ENCODE measurements around the gene TMEM132D.

The TMEM132D gene

GRCh38 chr12:129231491-129231890, 672.3 kb downstream of the TMEM132D start:
- Histone ChIP-seq H3K4me1 (ENCODE audit: control insufficient read depth, insufficient read depth, low read length) (no peaks in the 10 kb centered on the region), H3K27ac (ENCODE audit: low read length) (no peak overlapping the region), H3K9me3 (ENCODE audit: control insufficient read depth in 2 of 2, low read length in 2 of 2) (peaks cover 0 to 2% of the 10 kb centered on the region in 2 donors), H3K4me3 (ENCODE audit: low read length in 2 of 2) (no peak overlapping the region), H3K36me3 (ENCODE audit: control insufficient read depth in 2 of 2, insufficient read depth in 2 of 2, low read length in 2 of 2) (no peaks in the 10 kb centered on the region), H3K9ac (ENCODE audit: low read length in 2 of 2) (no peak overlapping the region), H3K27me3 (ENCODE audit: control insufficient read depth in 1 of 2, insufficient read depth in 2 of 2, low read length in 2 of 2) (no peaks in the 10 kb centered on the region)

- Histone ChIP-seq H3K9ac (ENCODE audit: low read length in 2 of 2) (no peak overlapping the region), H3K4me1 (ENCODE audit: control insufficient read depth, insufficient read depth, low read length) (no peaks in the 10 kb centered on the region), H3K27me3 (ENCODE audit: control insufficient read depth in 1 of 2, insufficient read depth in 2 of 2, low read length in 2 of 2) (no peaks in the 10 kb centered on the region), H3K36me3 (ENCODE audit: control insufficient read depth in 2 of 2, insufficient read depth in 2 of 2, low read length in 2 of 2) (no peaks in the 10 kb centered on the region), H3K27ac (ENCODE audit: low read length) (no peak overlapping the region), H3K9me3 (ENCODE audit: control insufficient read depth in 2 of 2, low read length in 2 of 2) (peaks cover 0 to 6% of the 10 kb centered on the region in 2 donors), H3K4me3 (ENCODE audit: low read length in 2 of 2) (no peak overlapping the region)
Measured at GRCh38 chr12:129230995-129231394, 672.8 kb downstream of the TMEM132D start.

DNA sequence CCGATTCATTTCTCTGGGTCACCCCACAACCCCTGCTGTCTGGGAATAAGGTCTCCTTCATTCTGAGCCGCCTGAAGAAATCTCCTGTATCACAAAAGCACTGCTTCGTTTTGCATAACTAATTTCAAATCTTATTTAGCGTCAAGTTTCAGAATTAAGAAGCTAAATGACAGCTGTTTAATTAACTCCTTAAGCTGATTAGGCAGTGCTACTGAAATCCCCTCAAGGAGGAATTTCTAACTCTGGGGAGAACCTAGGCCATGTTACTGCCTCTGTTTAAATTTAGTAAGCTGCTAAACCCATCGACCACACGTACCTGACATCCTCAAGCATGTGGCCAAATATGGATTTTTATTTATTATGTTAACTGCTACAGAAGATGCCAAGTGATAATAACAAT, 677.0 kb downstream of the TMEM132D start:
- H3K36me3 ChIP-seq (ENCODE audit: control insufficient read depth in 2 of 2, insufficient read depth in 2 of 2, low read length in 2 of 2) = no peaks in the 10 kb centered on the region
- no peaks in the 10 kb centered on the region for H3K4me1 ChIP-seq (ENCODE audit: control insufficient read depth, insufficient read depth, low read length)
- no peak overlapping the region for H3K4me3 ChIP-seq (ENCODE audit: low read length in 2 of 2)
- no peak overlapping the region for H3K27ac ChIP-seq (ENCODE audit: low read length)
- H3K27me3 ChIP-seq (ENCODE audit: control insufficient read depth in 1 of 2, insufficient read depth in 2 of 2, low read length in 2 of 2) = peaks cover 0 to 2% of the 10 kb centered on the region in 2 donors
- H3K9ac ChIP-seq (ENCODE audit: low read length in 2 of 2) = no peak overlapping the region
- peaks cover 0 to 6% of the 10 kb centered on the region in 2 donors for H3K9me3 ChIP-seq (ENCODE audit: control insufficient read depth in 2 of 2, low read length in 2 of 2)

DNA sequence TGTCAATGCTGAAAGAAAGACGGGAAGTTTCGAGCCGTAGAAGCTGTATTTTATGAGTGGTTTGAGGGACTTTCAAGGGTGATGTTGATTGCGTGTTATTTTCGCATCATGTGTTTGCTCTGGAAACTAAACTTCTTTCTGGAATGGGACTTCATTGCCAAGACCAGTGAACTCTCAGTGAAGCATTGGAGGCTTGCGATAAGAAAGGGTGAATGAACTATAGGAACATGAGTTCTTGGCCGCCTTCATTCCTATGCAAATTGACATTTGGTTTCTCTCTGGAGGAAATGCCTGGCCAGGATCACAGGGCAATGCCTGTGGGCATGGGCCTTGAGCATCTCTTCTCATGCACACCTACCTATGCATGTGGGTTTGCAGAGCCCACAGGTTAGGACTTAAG, 677.8 kb downstream of the TMEM132D start:
- peaks cover 0 to 6% of the 10 kb centered on the region in 2 donors for H3K9me3 ChIP-seq (ENCODE audit: control insufficient read depth in 2 of 2, low read length in 2 of 2)
- no peak overlapping the region for H3K9ac ChIP-seq (ENCODE audit: low read length in 2 of 2)
- no peaks in the 10 kb centered on the region for H3K36me3 ChIP-seq (ENCODE audit: control insufficient read depth in 2 of 2, insufficient read depth in 2 of 2, low read length in 2 of 2)
- H3K27me3 ChIP-seq (ENCODE audit: control insufficient read depth in 1 of 2, insufficient read depth in 2 of 2, low read length in 2 of 2) = peaks cover 0 to 2% of the 10 kb centered on the region in 2 donors
- H3K4me1 ChIP-seq (ENCODE audit: control insufficient read depth, insufficient read depth, low read length) = no peaks in the 10 kb centered on the region
- H3K4me3 ChIP-seq (ENCODE audit: low read length in 2 of 2) = no peak overlapping the region
- H3K27ac ChIP-seq (ENCODE audit: low read length) = no peak overlapping the region

- Histone ChIP-seq H3K9ac (ENCODE audit: low read length in 2 of 2) (no peak overlapping the region), H3K9me3 (ENCODE audit: control insufficient read depth in 2 of 2, low read length in 2 of 2) (peaks cover 11 to 13% of the 10 kb centered on the region in 2 donors), H3K4me3 (ENCODE audit: low read length in 2 of 2) (no peak overlapping the region)
Measured at GRCh38 chr12:129215556-129215955, 688.3 kb downstream of the TMEM132D start.

GRCh38 chr12:129213551-129213950, 690.3 kb downstream of the TMEM132D start:
- no peaks in the 10 kb centered on the region for H3K36me3 ChIP-seq (ENCODE audit: control insufficient read depth in 2 of 2, insufficient read depth in 2 of 2, low read length in 2 of 2)
- no peak overlapping the region for H3K9ac ChIP-seq (ENCODE audit: low read length in 2 of 2)
- H3K4me3 ChIP-seq (ENCODE audit: low read length in 2 of 2) = no peak overlapping the region
- no peaks in the 10 kb centered on the region for H3K27me3 ChIP-seq (ENCODE audit: control insufficient read depth in 1 of 2, insufficient read depth in 2 of 2, low read length in 2 of 2)
- H3K4me1 ChIP-seq (ENCODE audit: control insufficient read depth, insufficient read depth, low read length) = no peaks in the 10 kb centered on the region
- no peak overlapping the region for H3K27ac ChIP-seq (ENCODE audit: low read length)
- peaks cover 7 to 13% of the 10 kb centered on the region in 2 donors for H3K9me3 ChIP-seq (ENCODE audit: control insufficient read depth in 2 of 2, low read length in 2 of 2)

More at GRCh38 chr12:129215556-129215955, 688.3 kb downstream of the TMEM132D start:
- no peaks in the 10 kb centered on the region for H3K27me3 ChIP-seq (ENCODE audit: control insufficient read depth in 1 of 2, insufficient read depth in 2 of 2, low read length in 2 of 2)
- no peaks in the 10 kb centered on the region for H3K4me1 ChIP-seq (ENCODE audit: control insufficient read depth, insufficient read depth, low read length)
- H3K27ac ChIP-seq (ENCODE audit: low read length) = no peak overlapping the region
- H3K36me3 ChIP-seq (ENCODE audit: control insufficient read depth in 2 of 2, insufficient read depth in 2 of 2, low read length in 2 of 2) = no peaks in the 10 kb centered on the region

GRCh38 chr12:129211862-129212630, 691.8 kb downstream of the TMEM132D start:
- Histone ChIP-seq H3K27me3 (ENCODE audit: control insufficient read depth in 1 of 2, insufficient read depth in 2 of 2, low read length in 2 of 2) (no peaks in the 10 kb centered on the region), H3K4me3 (ENCODE audit: low read length in 2 of 2) (no peak overlapping the region), H3K4me1 (ENCODE audit: control insufficient read depth, insufficient read depth, low read length) (no peaks in the 10 kb centered on the region), H3K36me3 (ENCODE audit: control insufficient read depth in 2 of 2, insufficient read depth in 2 of 2, low read length in 2 of 2) (no peaks in the 10 kb centered on the region), H3K27ac (ENCODE audit: low read length) (no peak overlapping the region), H3K9me3 (ENCODE audit: control insufficient read depth in 2 of 2, low read length in 2 of 2) (peaks cover 4 to 10% of the 10 kb centered on the region in 2 donors), H3K9ac (ENCODE audit: low read length in 2 of 2) (no peak overlapping the region)

- H3K27me3 ChIP-seq (ENCODE audit: control insufficient read depth in 1 of 2, insufficient read depth in 2 of 2, low read length in 2 of 2) = no peaks in the 10 kb centered on the region
- H3K27ac ChIP-seq (ENCODE audit: low read length) = no peak overlapping the region
- H3K4me1 ChIP-seq (ENCODE audit: control insufficient read depth, insufficient read depth, low read length) = no peaks in the 10 kb centered on the region
- H3K9me3 ChIP-seq (ENCODE audit: control insufficient read depth in 2 of 2, low read length in 2 of 2) = peaks cover 0 to under 1% of the 10 kb centered on the region in 2 donors
- no peaks in the 10 kb centered on the region for H3K36me3 ChIP-seq (ENCODE audit: control insufficient read depth in 2 of 2, insufficient read depth in 2 of 2, low read length in 2 of 2)
- H3K4me3 ChIP-seq (ENCODE audit: low read length in 2 of 2) = no peak overlapping the region
- no peak overlapping the region for H3K9ac ChIP-seq (ENCODE audit: low read length in 2 of 2)
Measured at GRCh38 chr12:129208566-129208965, 695.3 kb downstream of the TMEM132D start.

DNA sequence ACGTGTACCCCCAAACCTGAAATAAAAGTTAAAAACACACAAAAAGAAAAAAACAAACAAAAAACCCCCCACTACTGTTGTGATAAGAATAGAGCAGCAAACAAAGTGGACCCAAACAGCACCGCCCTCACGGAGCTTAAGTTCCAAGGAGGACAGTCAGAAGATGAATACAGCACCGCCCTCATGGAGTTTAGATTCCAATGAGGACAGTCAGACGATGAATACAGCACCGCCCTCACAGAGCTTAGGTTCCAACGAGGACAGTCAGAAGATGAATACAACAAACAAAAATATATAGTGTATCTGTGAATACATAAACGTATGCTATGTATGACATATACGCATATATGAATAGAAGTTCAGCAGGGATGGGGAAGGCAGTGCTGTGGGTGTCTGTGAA, 696.7 kb downstream of the TMEM132D start:
- no peak overlapping the region for H3K4me3 ChIP-seq (ENCODE audit: low read length in 2 of 2)
- no peaks in the 10 kb centered on the region for H3K36me3 ChIP-seq (ENCODE audit: control insufficient read depth in 2 of 2, insufficient read depth in 2 of 2, low read length in 2 of 2)
- H3K27ac ChIP-seq (ENCODE audit: low read length) = no peak overlapping the region
- no peaks in the 10 kb centered on the region for H3K27me3 ChIP-seq (ENCODE audit: control insufficient read depth in 1 of 2, insufficient read depth in 2 of 2, low read length in 2 of 2)
- no peaks in the 10 kb centered on the region for H3K4me1 ChIP-seq (ENCODE audit: control insufficient read depth, insufficient read depth, low read length)
- H3K9me3 ChIP-seq (ENCODE audit: control insufficient read depth in 2 of 2, low read length in 2 of 2) = peaks cover 0 to 3% of the 10 kb centered on the region in 2 donors
- H3K9ac ChIP-seq (ENCODE audit: low read length in 2 of 2) = no peak overlapping the region

DNA sequence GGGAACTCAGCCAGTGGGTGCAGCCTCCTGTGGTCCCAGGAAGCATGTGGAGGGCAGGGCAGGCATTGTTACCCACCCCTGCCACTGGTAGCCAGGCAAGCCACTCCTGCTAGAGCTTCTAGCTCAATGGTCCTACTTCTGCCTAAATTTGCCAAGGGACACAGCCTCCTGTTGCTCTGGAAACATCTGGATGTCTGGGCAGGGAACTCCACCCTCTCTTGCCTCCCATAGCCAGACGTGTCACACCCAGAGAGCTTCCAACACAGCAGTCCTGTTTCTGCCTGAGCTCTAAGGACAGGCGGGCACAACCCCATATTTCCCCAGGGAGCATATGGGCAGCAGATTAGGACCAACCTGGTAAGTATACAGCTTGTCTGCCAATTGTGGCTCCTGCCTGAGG, 700.4 kb downstream of the TMEM132D start:
- no peak overlapping the region for H3K9ac ChIP-seq (ENCODE audit: low read length in 2 of 2)
- H3K27ac ChIP-seq (ENCODE audit: low read length) = no peak overlapping the region
- no peak overlapping the region for H3K4me3 ChIP-seq (ENCODE audit: low read length in 2 of 2)
- peaks cover 0 to 3% of the 10 kb centered on the region in 2 donors for H3K9me3 ChIP-seq (ENCODE audit: control insufficient read depth in 2 of 2, low read length in 2 of 2)
- no peaks in the 10 kb centered on the region for H3K36me3 ChIP-seq (ENCODE audit: control insufficient read depth in 2 of 2, insufficient read depth in 2 of 2, low read length in 2 of 2)
- no peaks in the 10 kb centered on the region for H3K4me1 ChIP-seq (ENCODE audit: control insufficient read depth, insufficient read depth, low read length)
- H3K27me3 ChIP-seq (ENCODE audit: control insufficient read depth in 1 of 2, insufficient read depth in 2 of 2, low read length in 2 of 2) = no peaks in the 10 kb centered on the region

DNA sequence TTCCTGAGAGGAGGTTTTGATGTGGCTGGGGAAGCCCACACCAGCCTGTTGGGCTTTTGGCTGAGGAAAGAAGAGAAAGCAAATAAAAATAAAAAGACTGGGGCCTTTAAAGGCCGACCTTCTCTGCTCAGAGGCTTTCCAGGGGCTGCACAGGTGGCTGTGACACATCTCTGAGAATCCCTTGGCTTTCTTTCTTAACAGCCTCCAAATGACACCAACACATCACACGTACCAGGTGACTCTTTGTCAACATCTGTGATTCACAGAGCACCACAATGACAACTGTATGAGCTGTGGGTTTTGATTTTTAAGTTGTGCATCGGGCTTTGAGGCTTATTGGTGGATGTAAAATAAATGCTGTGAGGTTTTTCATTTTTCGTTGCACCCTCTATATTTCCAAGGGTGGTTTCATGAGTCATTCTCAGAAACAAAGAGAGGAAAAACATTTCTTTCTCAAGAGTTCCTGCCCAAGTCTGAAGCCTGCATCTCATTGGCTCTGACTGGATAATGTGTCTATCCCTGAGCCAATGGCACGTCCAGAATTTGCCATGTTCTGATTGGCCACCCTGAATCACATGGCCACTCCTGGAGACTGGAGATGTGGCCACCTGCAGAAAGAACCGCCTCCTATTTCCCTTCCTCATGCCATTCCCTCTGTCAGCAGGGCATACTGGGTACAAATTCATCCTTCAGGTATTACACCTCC, 701.6 kb downstream of the TMEM132D start:
- H3K9me3 ChIP-seq (ENCODE audit: control insufficient read depth in 2 of 2, low read length in 2 of 2) = peaks cover 0 to 3% of the 10 kb centered on the region in 2 donors
- H3K27me3 ChIP-seq (ENCODE audit: control insufficient read depth in 1 of 2, insufficient read depth in 2 of 2, low read length in 2 of 2) = no peaks in the 10 kb centered on the region
- H3K36me3 ChIP-seq (ENCODE audit: control insufficient read depth in 2 of 2, insufficient read depth in 2 of 2, low read length in 2 of 2) = no peaks in the 10 kb centered on the region
- no peak overlapping the region for H3K4me3 ChIP-seq (ENCODE audit: low read length in 2 of 2)
- H3K4me1 ChIP-seq (ENCODE audit: control insufficient read depth, insufficient read depth, low read length) = no peaks in the 10 kb centered on the region
- no peak overlapping the region for H3K27ac ChIP-seq (ENCODE audit: low read length)
- no peak overlapping the region for H3K9ac ChIP-seq (ENCODE audit: low read length in 2 of 2)
